Stimulated activated naive CD4-positive, alpha-beta T cell treated with Interleukin-2 at 50 U/mL for 16 hours (primary cell): ENCODE measurements around the gene ABCC6.
"Not testable (repeated sequence)": the region's sequence is repeated elsewhere in the genome, so short reads cannot be mapped to it uniquely, and the experiment has no call there.

Experiments
- DNase-seq: peaks from one replicate; lab custom pipeline; 2025; lab: John Stamatoyannopoulos, UW

Gene ABCC6

DNA sequence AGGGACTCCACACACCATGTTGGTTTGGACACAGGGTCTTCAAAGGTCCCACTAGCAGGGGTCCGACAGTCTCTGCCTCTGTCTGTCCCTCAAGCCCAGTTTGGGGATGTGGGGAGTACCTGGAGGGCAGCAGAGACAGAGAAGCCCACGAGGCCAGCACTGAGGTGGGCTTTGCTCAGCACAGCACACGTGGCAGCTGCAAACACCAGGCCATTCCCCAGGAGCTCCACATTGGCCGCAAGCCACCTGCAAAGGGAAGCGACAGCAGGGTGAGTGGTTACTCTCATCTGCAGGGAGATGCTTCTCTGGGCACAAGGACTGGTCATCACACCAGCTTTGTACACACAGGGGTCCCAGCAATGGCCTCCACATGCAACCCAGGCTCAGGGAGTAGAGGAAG lies 62.0 kb downstream of the ABCC6 start:
- no peak for DNase-seq

DNA sequence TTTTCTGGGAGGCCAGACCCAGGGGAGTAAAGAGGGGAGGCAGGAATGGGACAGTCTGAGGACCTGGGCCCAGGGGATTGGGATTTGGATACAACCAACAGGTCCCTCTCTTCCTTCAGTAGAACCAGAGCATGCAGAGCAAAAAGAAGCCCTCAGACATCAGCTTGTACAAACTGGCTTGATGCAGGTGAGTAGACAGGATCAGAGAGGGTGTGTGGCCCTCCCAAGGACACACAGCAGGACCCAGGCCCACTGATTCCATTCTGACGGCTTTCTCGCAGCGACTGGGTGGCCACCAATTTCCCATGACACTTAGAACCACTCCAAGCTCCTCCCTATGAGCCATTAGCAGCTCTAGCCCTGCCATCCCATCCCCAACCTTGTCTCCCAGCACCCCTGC lies 63.6 kb downstream of the ABCC6 start:
- DNase-seq: no peak

DNA sequence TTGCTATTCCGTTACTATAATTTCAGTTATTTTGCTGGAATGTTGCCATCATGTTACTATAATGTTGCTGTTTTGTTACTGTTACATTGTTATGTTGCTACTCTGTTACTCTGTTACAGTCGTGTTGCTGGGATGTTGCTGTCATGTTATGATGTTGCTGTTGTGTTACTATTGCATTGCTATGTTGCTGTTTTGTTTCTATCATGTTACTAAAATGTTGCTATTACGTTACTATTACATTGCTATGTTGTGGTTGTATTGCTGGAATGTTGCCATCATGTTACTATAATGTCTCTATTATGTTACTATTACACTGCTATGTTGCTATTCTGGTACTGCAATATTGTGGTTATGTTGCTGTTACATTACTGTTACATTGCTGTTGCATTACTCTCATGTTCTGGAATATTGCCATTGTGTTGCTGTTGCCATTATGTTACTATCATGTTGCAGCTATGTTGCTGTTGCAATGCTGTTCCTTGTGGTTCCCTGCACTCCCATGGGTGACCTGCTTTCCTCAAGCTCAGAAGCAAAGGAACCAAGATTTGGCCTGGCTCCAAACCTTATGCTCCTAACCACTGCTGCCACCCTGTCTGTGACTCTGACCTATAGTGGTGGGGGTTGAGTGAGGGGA lies 64.4 kb downstream of the ABCC6 start:
- DNase-seq: no peak

DNA sequence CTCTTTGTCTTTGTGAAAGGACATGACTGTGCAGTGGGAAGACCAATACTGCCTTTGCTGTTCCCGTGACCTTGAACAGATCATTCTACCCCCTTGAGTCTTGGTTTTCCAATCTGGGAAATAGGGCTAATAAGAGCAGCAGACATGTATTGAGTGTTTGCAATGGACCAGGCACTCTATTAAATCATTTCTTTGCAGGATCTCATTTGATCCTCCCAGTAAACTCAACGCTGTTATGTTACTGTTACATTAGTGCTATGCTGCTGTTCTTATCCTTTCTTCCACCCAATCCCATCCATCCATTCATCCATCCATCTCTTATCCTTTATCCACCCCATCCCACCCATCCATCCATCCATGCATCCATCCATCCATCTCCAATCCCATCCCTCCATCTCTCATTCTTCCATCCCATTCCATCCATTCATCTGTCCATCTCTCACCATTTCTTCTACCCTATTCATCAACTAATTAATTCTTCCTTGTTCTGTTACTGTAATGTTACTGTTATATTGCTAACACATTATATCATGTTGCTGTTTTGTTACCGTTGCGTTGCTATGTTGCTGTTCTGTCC lies 65.1 kb downstream of the ABCC6 start:
- no peak for DNase-seq

DNA sequence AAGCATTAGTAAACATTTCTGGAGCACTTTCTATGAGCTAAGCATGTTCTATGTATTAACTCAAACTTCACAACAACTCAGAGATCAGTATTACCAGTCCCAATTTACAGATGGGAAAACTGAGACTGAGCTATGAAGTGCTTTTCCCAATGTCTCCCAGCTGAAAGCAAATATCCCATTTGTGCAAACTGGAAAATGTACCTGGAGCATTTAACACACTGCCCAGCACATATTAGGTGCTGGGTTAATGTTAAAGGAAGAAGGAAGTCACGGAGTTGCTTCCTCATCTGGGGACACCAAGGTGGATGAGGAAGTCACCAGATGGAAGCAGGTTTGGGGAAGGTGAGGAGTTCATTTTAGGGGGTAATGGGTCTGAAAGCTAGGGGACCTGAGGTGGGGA lies 66.1 kb downstream of the ABCC6 start:
- DNase-seq: no peak

GRCh38 chr16:16155234-16155633 lies 68.1 kb downstream of the ABCC6 start:
- no peak for DNase-seq

- DNase-seq: no peak
These were observed 68.9 kb downstream of the ABCC6 start for GRCh38 chr16:16154281-16154951.

DNA sequence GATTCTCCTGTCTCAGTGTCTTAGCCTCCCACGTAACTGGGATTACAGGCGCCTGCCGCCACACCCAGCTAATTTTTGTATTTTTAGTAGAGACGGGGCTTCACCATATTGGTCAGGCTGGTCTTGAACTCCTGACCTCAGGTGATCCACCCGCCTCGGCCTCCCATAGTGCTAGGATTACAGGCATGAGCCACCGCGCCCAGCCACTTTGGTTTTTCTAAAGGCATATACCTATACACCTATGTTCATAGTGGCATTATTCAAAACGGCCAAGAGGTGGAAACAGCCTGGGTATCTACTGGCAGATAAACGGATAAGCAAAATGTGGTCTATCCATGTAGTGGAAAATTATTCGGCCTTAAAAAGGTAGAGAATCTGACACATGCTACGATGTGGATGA lies 70.3 kb downstream of the ABCC6 start:
- DNase-seq: not testable (repeated sequence)

DNA sequence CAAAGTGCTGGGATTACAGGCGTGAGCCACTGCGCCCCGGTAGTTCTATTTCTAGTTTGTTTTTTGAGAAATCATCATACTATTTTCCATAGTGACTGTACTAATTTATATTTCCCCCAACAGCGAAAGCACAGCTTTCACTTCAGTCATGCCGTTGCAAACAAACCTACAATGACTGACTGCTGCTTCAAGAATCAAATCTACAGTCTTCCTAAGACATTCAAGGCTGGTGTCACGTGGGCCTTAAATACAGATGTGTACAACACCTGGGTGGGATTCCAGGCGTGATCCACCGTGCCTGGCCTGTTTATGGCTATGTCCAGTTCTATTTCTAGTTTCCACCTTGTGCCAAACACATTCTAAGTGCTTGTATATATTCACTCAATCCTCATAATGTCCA lies 72.0 kb downstream of the ABCC6 start:
- DNase-seq: no peak

- DNase-seq: no peak
These were observed 72.5 kb downstream of the ABCC6 start for GRCh38 chr16:16150878-16151152.

GRCh38 chr16:16150117-16150877 lies 73.0 kb downstream of the ABCC6 start:
- DNase-seq: no peak

DNA sequence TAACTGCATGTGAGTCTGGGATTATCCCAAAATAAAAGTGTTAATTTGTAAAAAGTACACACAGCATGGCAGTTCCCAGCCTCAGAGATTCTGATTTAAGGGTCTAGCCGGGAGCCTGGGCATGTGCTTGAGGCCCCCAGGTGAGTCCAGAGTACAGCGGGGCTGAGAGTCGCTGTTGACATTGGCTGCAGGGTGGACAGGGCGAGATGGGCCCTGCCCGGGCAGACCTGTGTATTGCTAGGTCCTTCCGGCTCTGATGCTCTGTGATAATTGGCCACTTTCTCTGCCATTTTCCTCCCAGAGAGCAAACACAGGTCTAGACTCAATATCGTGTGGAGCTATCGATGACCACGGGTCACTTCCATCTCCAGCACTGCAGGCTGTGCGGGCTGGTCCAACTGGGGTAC lies 73.6 kb downstream of the ABCC6 start:
- no peak for DNase-seq

DNA sequence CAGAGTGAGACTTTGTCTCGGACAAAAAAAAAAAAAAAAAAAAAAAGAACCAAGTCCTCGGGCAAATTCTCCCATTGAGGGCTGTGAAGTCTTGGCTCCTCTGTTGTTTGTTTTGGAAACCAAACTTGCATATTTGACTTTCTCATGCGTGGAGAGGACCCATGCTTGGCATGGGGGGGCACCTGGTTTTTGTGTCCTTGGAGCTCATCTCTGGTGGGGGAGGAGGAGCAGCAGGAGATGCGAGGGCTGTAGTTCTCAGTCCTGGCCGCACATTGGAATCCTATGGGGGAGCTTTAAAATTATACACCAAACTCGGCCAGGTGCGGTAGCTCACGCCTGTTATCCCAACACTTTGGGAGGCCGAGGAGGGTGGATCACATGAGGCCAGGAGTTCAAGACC lies 74.5 kb downstream of the ABCC6 start:
- no peak for DNase-seq

GRCh38 chr16:16148000-16148599 lies 75.2 kb downstream of the ABCC6 start:
- not testable (repeated sequence) for DNase-seq

DNA sequence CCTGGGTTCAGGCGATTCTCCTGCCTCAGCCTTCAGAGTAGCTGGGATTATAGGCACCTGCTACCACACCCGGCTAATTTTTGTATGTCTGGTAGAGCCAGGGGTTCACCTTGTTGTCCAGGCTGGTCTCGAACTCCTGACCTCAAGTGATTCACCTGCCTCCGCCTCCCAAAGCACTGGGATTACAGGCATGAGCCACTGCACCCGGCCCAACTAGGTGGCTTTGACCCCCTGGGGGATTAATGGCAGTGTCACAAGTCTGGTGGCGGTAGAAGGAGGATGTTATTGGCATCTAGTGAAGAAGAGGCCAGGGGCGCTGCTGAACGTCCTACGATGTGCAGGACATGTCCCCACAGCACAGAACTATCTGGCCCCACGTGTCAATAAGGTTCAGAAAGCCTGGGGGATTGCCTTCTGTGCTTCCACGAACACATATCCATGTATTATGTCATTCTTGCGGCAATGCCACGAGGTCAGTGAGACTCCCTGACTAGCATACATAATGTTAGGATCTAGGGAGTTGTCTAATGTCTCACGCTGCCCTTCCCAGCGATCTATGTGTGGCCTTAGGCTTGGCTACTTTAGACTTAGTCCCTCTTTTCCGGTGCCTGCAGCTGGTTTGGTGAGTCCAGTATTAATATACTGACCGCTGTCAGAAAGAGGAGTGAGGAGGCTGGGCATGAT lies 75.8 kb downstream of the ABCC6 start:
- no peak for DNase-seq

DNA sequence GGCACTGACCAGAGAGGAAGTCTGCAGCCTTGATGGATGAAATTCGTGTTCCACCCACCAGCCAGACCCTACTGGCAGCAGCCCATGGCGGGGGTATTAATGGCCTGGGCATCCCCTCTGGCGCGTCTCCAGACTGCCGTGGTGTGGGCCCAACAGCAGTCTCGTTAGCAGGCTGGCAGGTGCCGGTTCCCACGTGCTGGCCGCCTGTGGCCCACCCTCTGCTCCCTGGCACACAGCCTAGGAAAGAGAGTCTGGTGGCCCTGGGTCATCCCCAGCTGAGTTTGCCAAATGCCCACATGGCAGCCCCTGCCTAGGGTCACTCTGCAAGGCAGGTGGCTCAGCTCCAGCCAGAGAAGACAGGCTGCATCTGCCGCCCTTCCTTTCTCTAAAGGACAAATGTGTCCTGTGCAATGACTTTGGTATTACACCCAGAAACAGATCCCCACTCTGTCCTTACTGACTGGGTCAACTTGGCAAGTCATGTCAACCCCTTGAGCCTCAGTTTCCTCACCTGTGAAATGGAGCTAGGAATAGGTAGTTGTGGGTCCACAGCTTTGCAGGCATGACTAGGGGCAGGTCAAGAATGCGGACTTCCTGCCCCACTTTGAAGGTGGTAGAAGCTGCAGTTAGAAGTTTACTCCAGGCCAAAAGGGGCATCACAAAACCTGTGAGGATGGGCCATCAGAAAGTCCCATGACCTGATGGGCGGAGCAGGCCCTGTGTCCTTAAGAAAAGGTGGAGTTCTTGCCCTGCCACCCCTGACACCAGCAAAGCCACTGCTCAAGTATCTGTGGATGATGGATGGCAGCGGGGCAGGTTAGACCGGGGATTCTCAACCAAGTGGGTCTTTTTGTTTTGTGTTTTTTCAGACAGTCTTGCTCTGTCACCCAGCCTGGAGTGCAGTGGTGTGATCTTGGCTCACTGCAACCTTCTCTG lies 76.6 kb downstream of the ABCC6 start:
- DNase-seq: no peak

GRCh38 chr16:16145286-16145685 lies 78.0 kb downstream of the ABCC6 start:
- no peak for DNase-seq

DNA sequence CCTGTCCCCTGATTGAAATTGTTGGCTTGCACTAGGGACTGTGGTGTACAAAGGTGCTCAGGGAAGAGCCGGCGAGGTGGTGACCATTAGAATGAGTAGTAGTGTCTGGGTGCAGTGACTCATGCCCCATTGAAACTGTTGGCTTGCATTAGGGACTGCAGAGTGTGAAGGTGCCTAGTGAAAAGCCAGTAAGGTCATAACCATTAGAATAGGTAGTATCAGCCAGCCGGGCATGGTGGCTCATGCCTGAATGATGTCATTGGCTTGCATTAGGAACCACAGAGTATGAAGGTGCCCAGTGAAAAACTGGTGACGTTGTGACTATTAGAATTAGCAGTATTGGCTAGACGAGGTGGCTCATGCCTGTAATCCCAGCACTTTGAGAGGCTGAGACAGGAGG lies 78.9 kb downstream of the ABCC6 start:
- no peak for DNase-seq

- no peak for DNase-seq
These were observed 79.4 kb downstream of the ABCC6 start for GRCh38 chr16:16143931-16144330.

DNA sequence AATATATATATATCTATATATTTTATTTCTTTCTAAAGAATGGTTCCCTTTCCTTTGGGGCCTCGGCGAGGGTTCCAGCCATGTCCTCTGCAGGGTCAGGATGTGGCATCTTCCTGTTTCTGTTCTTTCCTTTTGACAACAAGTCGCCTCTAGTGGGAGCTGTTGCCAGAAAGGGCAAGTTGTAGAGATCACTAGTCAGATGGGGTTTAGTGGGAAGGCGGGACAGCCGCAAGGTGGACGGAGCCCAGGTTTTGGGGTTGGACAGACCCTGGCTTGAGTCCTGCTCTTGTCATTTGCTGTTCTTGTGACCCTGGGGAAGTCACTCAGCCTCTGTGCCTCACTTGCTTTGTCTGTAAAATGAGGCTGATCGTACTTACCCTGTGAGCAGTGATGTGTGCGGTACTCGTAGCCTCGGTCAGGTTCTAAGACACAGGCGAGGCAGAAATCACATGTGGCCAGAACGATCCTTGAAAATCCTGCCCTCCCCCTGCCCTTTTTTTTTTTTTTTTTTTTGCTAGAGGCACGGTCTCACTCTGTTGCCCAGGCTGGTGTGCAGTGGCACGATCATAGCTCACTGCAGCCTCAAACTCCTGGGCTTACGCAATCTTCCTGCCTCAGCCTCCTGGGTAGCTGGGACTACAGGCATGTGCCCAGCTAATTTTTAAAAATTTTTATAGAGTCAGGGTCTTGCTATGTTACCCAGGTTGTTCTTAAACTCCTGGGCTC lies 80.1 kb downstream of the ABCC6 start:
- DNase-seq: no peak
